Measurements from ENCODE around the gene DENND1A.

DENND1A gene

DNA sequence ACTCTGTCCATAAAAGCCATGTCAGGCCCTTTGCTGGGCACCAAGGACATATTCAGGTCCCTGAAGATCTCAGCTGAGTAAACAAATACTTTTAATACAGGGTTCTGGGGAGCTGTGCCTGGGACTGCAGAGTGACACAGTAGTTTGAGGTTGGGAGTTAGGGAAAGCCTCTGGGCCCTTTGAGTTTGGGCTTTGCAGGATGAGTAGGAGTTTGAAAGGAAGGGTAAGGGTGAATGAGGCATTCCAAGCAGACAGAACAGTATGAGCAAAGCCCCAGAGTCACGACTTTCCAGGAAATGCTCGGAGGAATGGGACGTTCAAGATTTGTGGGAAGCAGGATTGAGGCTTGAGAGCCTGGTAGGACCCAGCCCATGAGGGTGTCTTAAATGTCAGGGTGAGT is 560.6 kb downstream of the DENND1A start:
- no peak for DNase-seq (ENCODE audit: low read depth)

DNA sequence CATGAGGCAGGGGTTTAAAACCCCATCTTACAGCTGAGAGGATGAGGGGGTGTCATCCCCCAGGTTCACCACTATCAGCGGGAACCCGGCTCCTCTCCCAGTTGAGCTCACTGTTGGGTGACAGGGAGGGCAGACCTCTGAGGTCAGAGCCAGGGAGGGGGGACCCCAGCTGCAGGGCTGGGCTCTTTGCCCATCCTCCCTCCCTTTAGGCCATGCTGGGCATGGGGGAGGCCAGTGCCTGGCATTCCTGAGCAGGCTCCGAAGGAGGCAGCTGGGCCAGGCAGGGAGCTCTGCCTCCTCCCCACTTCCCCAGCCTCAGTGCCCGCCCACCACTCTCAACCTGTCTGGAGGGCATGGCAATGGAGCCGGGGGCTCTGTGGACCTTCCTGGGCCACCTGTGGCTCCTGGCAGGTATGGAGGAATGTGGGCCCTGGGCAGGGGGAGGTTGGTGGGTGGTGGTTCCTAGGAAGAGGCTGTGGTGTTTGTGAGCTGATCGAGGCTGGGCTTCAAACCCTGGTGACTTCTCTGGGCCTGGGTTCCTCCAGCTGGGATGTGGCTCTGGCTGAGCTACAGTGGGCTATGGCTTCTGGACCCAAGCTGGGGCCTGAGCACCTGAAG is 561.3 kb downstream of the DENND1A start:
- DNase-seq (ENCODE audit: low read depth), result no peak

DNA sequence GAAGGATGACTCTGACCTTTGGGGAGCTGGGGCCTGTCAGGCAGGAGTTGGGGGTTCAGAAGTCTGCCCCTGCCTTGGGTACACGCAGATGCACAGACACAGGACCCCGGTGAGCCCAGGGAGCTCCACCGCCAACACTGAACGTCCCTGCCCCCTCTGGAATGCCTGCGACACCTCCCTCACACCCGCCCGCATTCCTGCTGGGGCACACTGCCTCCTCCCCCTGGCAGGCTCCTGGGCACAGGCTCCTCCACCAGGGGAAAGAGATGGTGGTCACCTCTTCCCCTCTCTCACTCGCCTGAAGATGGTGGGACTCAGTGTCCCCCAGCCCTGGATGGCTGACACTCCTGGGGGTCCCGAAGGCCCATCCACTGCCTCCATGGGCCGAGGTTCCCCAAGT is 561.9 kb downstream of the DENND1A start:
- DNase-seq (ENCODE audit: low read depth), result no peak

DNA sequence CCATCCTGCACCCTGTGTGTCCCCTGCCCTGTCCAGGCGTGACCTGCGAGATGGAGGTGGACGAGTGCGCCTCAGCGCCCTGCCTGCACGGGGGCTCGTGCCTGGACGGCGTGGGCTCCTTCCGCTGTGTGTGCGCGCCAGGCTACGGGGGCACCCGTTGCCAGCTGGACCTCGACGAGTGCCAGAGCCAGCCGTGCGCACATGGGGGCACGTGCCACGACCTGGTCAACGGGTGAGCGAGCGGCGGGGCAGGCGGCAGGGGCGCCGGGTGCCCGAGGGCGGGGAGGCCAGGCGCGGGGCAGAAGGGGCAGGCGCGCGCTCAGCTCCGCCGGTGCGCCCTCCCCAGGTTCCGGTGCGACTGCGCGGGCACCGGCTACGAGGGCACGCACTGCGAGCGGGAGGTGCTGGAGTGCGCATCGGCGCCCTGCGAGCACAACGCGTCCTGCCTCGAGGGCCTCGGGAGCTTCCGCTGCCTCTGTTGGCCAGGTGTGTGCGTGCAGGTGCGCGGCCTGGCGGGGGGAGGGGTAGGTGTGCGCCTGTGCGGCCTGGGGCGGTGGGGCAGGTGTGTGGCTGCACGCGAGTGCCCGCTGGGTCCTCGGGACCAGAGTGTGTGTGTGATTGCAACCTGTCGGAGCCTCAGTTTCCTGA is 563.9 kb downstream of the DENND1A start:
- no peak for DNase-seq (ENCODE audit: low read depth)

DNA sequence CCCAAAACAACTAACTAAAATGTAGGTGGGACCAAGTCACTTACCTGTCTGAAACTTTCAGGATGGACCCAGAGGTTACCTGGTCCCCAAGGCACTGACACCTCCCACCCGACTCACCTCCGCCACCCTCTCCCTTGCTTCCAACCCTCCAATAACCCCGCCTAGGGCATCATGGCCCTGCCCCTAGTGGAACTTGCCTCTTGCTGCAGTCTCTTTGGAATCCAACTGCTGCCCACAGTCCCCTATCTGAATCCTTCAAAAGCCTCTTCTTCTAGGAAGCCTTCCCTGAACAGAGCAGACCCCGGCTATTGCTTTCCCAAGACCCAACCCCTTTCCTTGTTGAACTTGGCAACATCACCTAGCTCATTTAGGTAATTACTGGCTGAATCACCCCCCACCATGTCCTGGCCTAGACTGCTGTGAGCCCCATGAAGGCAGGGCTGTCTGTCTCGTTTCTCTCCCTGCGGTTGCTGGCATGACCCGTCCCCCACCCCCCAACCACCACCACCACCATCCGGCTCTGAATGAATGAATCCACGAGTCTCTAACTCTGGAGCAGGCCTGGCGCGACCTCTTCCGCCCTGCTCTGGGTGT is 564.5 kb downstream of the DENND1A start:
- DNase-seq (ENCODE audit: low read depth), result no peak

DNA sequence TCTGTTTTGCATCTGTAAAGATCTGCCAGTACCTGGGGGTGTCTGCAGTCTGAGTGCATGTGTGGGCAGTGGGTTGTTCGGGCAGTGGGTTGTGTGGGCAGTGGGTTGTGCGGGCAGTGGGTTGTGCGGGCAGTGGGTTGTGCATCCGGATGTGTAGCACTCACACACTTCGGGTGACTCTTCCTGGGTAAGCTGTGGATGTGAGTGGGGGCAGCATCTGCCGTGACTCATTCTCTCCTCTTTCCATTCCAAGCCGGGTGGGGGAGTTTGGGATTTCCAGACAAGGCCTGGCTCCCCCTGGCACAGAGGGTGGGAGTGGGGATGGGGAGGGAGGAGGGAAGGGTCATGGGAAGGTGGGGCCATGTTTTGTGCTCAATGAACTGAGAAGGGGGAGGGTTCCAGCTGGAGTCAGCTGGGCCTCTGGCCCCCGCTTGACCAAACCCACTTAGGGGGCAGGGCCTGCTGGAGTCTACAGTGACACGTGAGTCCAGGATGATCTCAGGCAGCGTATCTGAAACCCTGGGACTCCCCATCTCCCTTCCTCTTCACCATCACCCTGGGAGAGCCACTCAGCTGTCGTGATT is 565.6 kb downstream of the DENND1A start:
- no peak for DNase-seq (ENCODE audit: low read depth)

DNA sequence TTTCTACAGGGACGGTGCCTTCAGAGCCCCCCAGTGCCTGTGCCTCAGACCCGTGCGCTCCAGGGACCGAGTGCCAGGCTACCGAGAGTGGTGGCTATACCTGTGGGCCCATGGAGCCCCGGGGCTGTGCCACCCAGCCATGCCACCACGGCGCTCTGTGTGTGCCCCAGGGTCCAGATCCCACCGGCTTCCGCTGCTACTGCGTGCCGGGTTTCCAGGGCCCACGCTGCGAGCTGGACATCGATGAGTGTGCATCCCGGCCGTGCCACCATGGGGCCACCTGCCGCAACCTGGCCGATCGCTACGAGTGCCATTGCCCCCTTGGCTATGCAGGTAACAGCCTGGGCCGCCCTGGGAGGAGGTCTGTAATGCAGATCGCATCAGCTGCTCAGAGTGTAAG is 567.1 kb downstream of the DENND1A start:
- DNase-seq (ENCODE audit: low read depth), result no peak

DNA sequence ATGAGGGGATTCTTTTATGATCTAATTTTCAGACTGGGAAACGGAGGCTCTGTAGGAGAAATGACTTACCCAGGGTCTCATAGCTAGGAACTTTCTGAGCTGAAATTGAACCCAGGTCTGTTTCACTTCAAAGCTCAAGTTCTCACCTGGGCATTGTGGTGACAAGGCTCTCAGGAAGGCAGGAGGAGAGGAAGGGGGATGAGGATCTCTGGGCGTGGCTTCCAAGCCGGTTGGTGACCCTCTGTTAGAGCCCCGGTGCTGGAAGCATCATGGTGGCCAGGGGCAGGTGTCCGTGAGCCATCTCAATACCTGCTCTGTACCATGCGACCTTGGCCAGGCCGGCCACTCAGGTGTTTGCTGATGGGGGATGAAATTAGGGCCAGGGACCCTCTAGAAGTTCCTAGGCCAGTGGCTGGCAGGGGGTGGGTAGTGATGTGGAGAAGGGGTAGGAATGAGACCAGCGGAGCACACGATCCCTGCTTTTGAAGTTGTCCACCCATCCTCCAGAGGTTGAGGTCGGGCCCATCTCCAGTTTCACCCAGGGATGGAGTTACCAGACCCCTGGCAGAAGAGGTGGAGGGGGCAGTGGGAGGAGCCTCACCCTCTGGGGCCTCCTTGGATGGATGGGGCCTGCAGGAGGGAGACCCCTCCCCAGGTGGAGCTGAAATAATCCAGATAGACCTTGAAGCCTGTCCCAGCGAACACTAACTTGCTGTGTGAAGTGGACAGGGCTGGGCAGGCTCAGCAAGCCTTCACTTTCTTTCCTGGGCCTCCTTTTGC is 568.0 kb downstream of the DENND1A start:
- no peak for DNase-seq (ENCODE audit: low read depth)

DNA sequence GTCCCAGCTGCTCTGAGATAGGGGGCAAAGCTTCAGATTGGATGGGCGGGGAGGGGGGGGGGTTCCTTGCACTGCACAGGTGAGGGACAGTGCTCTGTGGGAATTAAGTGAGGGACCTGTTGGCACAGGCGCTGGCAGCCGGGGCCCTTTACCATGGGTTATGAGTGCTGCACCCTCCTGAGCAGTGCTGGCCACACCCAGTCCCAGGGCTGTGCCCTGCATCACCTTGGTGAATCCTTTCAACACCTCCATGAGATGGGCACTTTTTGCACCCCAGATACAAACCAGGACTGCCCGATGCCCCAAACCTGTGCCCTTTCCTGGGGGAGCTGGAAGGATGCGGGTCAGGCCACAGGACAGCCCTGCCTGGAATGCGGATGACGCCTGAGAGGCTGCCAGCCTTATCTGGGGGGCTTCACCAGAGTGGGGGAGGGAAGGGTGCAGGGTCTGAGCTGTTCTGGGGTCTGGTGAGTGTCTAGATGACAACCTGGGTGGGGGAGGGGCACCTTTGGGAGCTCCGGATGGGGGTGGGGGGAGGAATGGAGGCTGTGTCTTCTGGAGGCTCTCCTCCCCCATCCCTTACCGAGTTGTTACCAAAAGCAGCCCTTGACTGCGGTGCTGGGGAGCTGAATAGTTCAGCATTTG is 568.7 kb downstream of the DENND1A start:
- no peak for DNase-seq (ENCODE audit: low read depth)

DNA sequence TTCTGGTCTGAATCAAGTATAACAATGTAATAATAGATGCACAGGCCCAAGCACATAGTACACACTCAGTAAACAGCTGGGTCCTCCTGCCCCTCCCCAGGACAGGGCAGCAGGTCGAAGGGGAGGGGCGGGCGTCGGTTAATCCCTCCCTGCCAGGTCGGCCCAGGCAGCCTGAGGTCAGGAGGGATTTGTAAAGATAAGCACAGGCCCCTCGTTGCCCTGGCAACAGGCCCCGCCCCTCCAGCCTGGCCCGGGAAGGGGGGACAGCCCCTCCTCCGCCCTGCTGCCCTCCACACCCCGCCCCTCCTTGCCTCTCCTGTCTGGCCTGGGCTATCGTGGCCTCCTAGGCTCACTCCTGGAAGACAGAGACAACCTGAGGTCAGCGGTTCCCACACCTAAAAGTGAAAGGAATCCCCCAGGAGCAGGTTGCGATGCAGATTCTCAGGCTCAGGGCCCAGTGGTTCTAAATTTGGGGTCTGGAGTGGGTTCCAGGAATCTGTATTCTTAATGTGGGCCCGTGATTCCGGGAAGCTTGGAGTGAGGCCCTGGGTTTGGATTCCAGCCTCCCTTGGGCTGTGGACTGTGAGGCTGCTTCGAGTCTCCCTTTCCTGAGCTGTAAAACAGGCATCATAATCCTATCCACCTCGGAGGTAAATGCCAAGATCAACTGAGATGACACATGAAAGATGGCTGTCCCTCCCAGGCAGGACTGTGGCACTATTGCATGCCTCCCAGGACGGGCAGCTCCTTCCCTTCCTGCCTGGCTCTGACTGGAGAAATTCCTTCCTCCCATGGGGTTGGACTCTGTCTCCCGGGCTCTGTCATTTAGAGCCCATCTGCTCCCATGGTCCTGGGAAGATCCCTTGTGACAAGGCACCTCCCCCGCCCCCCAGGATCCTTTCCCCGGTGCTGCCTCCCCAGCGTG is 569.5 kb downstream of the DENND1A start:
- no peak for DNase-seq (ENCODE audit: low read depth)

DNA sequence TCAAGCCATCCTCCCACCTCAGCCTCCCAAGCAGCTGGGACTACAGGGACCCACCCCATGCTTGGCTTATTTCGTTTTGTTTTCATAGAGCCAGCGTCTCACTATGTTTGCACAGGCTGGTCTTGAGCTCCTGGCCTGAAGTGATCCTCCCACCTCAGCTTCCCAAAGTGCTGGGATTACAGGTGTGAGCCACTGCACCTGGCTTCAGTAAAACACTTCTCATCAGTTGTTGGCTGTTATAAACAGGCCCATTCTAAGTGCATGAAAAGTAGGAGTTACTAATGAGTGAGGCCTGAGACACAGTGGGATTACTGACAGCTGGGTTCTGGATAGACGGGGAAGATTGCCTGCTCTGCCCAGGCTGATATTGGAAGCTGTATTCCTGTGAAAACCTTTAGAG is 570.4 kb downstream of the DENND1A start:
- DNase-seq (ENCODE audit: low read depth), result no peak

DNA sequence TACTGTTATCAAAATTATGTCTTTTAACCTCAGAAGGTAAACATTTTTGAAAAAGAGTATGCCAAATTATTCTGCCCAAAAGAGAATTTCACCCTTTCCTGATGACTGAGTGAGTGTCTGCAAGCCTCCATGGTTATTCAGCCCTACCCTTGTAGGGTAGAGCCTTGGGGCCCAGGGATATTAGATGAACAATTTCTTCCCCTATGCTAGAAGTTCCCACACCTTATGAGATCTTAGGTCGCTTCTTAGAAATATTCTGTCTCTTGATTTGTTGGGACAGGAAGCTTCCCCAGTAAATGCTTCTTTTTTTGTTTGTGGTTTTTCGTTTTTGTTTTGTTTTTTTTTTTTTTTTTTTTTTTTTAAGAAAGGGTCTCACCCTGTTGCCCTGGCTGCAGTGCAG is 570.8 kb downstream of the DENND1A start:
- DNase-seq (ENCODE audit: low read depth), result no peak

DNA sequence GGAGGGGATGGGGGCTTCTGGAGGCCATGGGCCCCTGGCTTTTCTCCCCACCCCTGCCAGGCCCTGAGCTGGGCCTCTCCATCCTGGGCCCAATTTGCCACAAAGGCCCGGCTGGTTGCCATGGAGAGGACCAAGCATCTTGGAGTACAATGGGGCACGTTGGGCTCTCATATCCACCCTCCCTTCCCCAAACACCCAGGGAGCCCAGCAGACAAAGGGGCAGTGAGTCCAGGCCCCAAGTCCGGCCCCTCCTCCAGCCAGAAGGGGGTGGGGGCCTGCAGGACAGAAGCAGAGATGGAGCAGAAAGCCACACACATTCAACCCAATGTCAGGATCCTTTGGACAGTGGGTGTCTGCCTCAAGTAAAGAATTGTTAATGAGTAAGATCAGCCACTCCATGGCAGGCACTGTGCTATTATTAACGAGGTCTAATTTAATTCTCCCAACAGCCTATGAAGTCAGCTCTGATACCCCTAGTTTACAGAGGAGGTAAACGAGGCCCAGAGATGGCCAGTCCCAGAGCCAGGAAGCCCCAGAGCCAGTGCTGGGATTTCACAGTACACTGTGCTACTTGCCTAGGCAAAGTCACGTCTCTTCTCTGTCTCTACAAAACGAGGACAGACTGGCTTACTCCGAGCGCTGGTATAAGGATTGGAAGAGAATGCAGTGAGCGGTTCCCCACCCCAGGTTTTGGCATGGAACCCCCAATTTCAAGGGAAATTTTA is 571.6 kb downstream of the DENND1A start:
- DNase-seq (ENCODE audit: low read depth), result no peak

DNA sequence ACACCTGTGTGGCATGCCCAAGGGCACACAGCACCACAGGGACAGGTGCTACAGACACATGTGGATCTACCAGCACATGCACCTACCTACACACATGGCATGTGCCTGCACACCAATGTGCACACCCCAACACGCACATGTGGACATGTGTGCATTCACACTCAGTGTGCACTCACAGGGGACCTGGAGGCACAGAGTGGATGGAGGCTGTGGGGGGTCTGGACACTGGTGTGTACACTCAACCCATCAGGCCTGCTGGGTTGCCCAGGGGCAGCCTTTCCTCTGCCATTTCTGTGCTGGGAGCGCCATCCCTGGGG is 572.2 kb downstream of the DENND1A start:
- no peak for DNase-seq (ENCODE audit: low read depth)

DNA sequence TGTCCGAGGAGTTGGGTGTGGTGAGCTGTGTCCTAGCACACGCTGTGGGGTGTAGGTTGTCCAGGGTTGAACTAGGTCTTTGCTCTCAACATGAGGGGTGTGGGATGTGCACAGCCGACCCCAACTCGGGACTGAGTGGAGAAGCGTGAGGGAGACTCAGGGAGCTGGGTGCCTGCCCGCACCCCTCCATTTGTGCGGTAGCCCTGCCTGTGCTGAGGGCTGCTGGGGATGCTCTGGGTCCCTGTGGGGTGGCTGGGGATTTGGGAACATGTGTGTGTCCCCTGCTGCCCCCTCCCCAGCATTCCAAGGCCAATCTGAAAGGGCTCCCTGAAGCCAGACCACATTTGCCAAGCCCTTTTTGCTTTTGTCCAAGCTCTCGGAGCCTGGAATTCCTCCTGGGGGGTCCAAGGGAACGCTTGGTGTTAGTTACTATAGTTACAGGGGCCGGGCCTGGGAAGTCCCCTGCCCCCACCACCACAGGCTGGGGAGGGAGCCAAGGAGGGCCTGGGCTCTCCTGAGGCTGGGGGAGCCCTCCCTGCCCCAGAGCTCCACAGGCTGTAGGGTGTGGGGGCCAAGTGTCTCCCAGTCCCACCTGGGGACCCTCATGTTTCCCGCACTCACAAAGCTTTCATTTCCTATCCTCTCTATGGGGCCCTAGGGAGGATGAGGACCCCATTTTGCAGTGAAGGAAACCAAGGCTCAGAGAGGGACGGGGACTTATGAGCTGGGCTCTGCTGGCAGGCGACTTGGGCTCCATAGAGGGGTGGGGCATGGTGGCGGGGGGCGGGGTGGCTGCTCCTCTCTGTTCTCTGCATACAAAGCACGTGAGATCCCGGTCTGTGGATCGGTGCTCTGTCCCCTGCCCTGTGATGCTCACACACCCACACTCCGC is 572.8 kb downstream of the DENND1A start:
- DNase-seq (ENCODE audit: low read depth), result no peak

DNA sequence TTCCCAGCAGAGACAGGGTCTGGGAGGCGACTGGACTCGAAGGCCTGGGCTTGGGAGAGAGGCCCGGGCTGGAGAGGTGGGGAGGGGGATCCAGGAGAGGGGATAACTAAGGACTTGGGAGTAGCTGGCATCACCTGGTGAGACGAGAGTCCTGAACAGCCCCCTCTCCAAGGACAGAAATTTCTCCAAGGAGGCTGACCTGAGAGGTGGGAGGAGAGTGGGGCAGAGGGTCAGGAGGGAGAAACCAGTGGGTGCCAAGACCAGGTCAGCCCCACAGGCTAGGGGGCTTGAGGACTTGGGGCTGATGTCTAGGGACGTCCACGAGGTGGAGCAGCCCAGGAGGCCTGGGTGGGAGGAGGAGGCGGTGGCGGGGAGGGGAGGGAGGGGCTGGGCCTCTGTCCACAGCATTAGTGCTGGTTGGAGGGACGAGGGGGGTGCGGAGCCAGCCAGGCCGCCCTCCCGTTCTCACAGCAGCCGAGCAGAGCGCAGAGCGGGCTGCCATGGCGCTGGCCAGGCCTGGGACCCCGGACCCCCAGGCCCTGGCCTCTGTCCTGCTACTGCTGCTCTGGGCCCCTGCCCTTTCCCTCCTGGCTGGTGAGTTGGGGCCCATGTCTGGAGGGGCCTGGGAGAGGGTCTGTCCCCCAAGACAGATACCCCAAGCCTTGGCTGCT is 574.0 kb downstream of the DENND1A start, which contains the start of gene CRB2:
CRB2 (plus strand) TSS at position 437 of the 671 bp plus-strand sequence; CDS start at position 501, 64 bp downstream.
- DNase-seq (ENCODE audit: low read depth), result no peak

DNA sequence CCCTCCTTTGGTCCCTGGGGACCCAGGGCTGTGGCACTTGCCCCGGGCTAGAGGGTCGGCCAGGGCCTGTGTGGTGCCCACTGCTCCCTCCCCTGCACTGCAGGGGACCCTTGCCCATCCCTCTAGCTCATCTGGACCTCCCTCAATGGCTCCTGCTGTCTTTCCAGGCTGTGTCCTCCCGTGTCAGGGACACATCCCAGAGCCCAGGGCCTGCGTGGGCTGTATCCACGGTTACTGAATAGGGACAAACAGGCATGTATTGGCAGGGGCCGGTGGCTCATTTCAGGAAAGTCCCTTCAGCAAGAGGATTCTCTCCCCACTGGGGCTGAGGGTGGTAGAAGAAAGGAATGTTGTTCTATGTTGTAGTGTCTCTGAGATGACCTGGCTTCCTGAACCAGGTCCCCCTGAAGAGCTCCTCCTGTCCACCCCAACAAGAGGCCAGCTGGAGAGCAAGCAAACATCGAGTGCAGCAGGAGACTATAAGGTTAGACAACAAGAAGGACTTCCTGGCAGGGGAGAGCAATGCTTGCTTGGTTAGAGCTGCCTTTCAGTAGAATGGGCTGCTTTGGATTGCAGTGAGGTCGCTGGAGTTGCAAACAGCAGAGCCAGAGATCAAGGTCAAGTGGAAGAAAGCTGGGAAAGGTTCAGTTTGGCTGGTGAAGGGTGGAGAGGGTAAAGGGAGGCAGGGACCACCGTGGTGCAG is 575.0 kb downstream of the DENND1A start:
- no peak for DNase-seq (ENCODE audit: low read depth)

DNA sequence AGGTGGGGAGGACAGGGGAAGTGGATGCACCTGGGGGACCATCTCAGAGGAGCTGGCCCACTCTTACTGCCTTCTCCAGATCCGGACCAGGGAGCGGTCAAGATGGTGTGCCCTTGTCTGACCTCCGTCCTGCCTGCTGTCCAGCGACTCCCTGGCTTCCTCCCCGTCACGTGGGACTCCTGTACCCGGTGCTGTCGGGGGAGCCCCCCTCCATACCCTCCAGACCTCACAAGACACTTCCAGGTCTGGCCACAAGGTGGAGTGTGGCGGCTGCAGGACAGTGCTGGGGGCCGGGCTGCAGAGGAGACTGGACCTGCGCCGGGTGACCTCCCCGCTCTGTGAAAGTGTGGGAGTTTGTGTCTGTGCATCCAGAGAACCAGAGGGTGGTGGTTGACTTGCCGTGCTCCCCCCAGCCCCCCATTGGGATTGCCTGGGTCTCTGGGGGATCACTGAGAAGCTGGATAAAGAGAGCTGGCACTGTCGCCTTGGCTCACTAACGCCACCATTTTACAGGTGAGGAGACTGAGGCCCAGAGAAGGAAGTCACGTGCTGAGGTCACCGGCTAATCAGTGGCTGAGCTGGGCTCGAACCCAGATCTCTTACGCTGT is 575.8 kb downstream of the DENND1A start:
- no peak for DNase-seq (ENCODE audit: low read depth)

All from GM04503 (cell line).